T-helper 22 cell (primary cell): ENCODE measurements around the gene TMEM161B.
"Not testable (repeated sequence)": the region's sequence is repeated elsewhere in the genome, so short reads cannot be mapped to it uniquely, and the experiment has no call there.

Experiments
- DNase-seq: peaks from one replicate; pipeline ENCODE4 v3.0.0-alpha.2; 2020; ENCODE audit warnings: low read depth

The TMEM161B gene

DNA sequence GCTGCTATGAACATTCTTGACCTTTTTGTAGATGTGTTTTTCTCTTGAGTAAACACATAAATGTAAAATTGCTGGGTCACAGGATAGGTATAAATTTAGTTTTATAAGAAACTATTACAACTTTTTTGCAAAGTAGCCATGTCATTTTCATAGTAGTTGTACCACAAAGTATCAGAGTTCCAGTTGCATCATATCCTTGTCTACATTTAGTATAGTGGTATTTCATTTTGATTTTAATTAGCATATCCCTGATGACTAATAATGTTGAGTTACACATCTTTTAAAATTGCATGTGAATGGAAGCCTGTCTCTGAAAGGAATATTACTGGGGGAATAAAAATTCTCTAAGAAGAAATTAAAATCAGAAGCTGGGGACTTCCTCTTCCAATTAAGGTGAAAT, 85.4 kb downstream of the TMEM161B start:
- DNase-seq: no peak

DNA sequence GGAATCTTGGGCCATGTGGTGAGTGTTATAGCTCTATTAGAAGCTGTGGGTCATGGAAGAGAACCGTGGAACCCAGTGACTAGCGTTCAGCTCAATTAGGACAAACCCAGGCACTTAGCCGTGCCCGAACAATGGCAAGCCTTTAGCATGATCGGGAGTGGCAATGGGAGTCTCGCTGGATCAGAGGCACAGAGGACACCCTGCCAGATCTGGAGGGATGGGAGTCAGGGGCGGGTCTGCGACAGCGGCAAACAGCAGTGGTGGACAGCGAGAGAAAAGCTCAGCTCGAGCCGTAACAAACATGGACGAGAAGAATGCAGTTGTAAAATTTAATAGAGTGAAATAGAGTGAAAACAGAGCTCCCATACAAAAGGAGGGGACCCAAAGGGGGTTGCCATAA, 91.2 kb downstream of the TMEM161B start:
- not testable (repeated sequence) for DNase-seq

DNA sequence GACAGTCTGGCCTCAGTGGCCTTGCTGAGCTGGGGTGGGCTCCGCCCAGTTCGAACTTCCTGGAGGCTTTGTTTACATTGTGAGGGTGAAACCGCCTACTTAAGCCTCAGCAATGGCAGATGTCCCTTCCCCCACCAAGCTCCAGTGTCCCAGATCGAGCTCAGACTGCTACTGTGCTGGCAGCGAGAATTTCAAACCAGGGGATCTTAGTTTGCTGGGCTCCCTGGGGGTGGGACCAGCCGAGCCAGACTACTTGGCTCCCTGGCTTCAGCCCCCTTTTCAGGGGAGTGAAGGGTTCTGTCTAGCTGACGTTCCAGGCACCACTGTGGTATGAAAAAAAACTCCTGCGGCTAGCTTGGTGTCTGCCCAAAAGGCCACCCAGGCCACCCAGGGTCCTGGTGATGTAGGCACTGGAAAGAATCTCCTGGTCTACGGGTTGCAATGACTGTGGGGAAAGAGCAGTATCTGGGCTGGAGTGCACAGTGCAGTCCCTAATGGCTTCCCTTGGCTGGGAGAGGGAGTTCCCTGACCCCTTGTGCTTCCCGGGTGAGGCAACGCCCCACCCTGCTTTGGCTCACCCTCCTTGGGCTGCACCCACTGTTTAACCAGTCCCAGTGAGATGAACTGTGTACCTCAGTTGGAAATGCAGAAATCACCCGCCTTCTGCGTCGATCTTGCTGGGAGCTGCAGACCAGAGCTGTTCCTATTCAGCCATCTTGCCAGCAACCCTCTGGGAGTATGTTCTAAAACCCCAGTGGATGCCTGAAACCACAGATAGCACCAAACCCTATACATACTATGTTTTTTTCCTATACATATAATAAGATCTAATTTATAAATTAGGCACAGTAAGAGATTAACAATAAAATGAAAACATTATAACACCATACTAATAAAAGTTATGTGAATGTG, 95.5 kb downstream of the TMEM161B start:
- no peak for DNase-seq

DNA sequence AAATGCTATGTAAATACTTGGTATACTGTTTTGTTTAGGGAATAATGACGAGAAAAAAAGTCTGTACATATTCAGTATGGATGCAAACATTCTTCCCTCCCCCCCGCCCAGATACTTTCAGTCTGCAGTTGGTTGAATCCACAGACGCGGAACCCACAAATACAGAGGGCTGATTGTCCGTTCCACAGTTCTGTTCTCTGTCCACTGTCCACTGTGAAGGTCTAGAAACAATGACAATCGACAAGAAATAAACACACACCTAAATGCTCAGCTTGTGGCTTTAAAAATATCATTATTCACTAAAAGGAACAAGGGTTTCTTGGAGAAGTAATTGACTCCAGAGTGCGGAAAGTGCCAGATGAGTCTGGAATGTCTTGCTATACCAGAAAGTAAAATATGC, 109.1 kb downstream of the TMEM161B start:
- no peak for DNase-seq

DNA sequence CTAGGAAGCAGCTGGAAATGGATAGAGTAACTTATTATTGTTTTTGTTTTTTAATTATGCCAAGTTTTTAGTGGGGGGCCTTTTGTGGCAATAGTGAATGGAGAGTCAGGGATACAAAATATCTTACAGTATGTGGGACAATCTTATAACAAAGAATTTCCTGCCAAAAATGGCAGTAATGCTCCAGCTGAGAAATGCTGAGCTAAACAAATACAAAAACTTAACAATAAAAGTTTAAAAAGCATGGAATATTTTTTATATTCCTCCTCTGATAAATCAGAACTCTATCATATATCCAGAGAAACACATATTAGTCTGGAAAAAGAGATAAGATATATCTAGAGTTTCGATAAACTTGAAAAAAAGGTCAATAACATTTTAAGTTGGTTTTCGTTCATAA, 110.6 kb downstream of the TMEM161B start:
- no peak for DNase-seq

DNA sequence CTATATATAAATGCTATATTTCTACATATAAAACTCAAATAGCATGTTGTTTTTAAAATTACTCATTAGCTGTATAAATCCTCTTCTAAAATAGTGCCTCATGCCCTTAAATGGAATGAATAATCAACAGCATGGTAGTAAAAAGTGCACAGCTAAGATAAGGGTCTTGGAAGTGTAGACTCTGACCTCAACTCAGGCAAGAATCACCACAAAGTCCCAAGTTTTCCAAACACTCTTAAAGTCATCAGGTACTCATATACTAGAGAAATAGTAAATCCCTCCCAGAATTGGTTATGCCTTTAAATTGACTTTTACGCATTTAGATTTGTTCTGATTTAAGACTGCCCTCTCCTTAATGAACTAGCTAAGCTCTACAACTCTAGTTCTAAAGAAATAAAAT, 113.8 kb downstream of the TMEM161B start:
- DNase-seq: no peak

DNA sequence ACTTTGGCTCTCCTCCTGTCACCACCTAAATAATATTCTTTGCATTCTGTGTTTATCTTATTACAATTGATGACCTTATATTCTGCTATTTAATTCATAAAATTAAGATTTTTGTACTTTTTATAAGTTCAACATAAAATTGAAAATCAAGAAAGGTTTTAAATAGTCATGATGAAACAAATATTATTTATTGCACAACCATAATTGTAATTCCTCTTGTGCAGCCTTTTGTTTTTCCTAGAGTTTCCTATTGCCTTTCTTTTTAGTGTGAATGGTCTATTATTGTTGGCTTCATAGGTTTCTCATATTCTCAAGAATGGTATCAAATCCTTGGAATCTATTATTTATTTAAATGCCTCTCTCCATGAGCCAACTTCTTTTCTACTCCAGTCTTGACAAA, 117.9 kb downstream of the TMEM161B start:
- no peak for DNase-seq

DNA sequence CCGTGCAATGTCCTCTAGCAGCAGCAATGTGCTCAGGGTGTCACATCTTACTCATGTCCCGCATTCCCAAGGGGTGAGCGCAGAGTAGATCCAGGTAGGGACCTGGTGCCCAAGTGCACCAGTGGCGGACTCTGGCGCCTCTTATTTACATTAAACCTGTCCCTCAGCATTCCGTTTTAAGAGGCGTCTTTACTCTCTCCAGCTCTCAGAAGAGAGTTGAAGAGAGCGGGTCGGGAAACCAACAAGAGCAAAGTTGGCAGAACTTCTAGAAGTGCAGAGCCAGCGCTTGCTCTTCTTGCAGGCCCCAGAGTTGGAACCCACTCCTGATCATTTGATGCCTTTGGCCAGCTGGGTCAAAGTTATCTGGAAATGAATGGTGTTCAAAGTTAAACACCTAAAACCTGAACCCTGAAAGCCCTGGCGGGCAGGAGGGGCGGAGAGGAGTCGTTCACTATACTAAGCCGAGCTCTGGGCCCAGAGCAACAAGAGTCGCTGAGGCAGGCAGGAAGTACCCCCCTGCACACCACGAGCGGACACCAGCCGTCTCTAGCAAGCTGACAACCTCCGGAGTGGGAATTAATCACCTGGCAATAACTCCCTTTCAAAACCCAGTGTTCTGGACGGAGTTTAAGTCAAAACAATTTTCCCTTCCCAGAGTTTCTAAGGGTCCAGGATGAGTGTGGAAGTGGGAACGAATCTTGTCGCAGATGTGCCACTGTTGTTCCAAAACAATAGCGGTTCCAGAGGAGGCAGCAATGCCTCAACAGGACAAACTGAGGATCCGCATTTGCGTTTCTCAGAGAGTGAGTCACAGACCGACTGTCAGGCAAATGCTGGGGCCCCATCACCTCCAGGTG, 122.8 kb downstream of the TMEM161B start:
- no peak for DNase-seq

DNA sequence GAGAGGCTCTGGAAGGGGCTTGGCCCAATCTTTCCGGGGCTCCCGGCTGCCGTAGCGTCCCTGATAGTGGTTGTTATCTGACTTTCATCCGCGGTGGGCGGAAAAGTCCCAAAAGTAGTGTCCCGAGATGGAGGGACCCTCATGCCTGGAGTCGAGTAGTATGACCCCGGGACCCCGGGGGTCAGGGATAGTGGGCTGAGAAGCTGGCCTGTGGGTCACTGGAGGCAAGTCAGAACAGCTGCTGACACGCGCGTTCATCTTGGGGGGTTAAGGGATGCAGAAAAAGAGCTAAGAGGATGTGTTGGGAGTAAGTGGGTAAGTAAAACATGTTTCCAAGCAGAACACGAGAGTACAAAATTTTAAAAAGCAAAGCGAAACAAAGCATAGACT, 123.4 kb downstream of the TMEM161B start:
- no peak for DNase-seq
